ENCODE measurements around the gene HP.
"Not testable (repeated sequence)": the region's sequence is repeated elsewhere in the genome, so short reads cannot be mapped to it uniquely, and the experiment has no call there.

Gene HP

DNA sequence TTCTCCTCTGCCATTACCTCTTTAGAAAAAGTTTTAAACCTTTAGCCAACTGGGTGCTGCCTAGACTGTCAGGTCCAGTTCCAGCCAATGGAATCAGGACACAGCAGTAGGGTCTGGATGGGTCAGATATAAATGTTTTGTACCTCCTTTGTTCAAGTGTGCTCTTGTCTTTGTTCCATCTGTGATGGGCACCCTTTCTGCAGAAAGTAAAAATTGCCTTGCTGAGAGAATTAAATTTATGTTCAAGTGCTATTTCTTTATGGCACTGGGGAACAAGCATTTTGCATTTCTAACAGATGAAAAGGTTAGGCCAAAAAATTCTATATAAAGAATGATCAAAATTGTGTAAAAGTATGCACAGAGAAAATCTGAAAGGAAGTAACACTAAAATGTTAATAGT, 5.2 kb upstream of the HP start:
- no peak for TF ChIP-seq JUND (IDR thresholded peaks at IDR 0.05; ENCODE audit: low read depth)
- in situ Hi-C loops (cut with HindIII; ENCODE audit: low pct_unique_long_range_greater_than_20kb, low sequenced_read_pairs) = no loop called here
- no peak for DNase-seq (ENCODE audit: low read depth in 1 of 2, low spot score in 1 of 2)

DNA sequence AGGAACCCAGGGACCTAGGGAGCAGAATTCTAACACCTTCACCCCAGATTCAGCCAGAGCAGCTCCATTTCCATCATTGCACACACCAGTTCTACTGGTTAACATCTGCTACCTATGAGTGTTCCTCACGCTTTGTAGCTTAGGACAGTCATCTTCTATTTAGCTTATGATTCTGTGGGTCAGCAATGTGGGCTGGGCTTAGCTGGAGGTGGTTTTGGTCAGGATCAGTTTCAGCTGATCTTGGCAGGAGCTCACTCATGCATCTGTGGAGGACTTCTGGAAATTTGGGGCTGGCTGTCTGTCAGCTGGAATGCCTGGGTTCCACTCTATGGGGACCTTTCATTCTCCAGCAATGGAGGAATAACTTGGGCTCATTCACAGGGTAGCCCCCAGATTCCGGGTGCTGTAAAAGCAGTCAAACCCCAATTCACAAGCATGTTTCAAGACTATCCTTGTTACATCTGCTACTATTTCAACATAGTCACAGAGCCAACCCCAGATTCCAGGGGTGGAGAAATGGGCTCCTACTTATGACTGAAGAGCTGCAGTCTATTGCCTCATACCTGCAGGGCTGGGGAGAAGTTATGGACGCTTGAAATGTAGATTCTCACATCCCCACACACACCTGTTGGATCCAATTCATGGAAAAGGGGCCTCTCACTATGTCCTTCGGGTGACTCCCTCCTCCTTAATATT, 3.4 kb upstream of the HP start:
- TF ChIP-seq JUND (IDR thresholded peaks at IDR 0.05; ENCODE audit: low read depth) = no peak
- in situ Hi-C loops (cut with HindIII; ENCODE audit: low pct_unique_long_range_greater_than_20kb, low sequenced_read_pairs) = no loop called here
- no peak for DNase-seq (ENCODE audit: low read depth in 1 of 2, low spot score in 1 of 2)

DNA sequence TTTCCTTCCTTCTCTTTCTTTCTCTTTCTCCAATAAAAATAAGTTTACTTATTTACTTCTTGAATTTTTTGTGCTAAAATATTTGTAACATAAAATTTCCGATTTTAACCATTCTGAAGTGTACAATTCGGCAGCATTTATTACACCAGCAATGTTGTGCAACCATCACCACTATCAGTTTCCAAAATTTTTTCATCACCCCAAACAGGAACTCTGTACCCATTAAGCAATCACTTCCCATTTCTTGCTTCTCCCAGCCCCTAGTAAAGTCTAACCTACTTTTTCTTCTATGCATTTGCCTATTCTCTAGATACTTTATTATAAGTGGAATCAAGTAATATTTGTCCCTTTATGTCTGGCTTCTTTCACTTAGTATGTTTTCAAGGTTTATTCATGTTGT, 2.5 kb upstream of the HP start:
- no peak for DNase-seq (ENCODE audit: low read depth in 1 of 2, low spot score in 1 of 2)
- in situ Hi-C loops (cut with HindIII; ENCODE audit: low pct_unique_long_range_greater_than_20kb, low sequenced_read_pairs) = no loop called here
- TF ChIP-seq JUND (IDR thresholded peaks at IDR 0.05; ENCODE audit: low read depth) = no peak

DNA sequence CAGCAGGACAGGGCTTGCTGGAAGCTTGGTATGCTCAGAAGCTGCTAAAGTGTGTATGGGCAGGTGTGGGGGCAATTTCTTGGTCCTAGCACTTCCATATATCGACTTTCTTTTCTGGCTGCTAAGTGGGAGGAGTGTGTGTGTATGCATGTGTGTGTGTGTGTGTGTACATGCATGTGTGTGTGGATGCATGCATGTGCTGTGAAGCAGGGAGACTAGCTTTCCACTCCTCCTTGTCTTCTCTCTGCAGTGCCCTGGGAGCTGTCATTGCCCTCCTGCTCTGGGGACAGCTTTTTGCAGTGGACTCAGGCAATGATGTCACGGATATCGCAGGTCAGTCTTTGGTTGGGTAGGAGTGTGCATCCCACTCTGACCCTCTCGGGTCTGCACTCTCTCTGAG, 1.6 kb downstream of the HP start:
- no peak for DNase-seq (ENCODE audit: low read depth in 1 of 2, low spot score in 1 of 2)
- TF ChIP-seq JUND (IDR thresholded peaks at IDR 0.05; ENCODE audit: low read depth) = no peak
- in situ Hi-C loops (cut with HindIII; ENCODE audit: low pct_unique_long_range_greater_than_20kb, low sequenced_read_pairs) = no loop called here

DNA sequence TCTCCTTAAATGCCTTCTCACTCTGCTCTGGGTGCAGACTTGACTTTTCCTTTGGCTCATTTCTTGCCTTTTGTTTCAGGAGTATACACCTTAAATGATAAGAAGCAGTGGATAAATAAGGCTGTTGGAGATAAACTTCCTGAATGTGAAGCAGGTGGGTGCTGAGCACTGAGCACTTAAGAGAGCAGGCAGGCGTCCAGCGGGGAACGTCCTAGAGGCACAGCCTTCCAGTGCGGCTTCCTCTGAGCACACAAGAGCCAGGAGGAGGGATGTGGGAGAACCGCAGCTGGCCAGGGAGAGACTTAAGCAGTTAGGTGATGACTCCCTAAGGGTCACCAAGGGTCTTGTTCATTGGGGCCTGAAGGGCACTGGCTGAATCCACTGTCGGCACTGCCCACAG, 3.0 kb downstream of the HP start:
- DNase-seq (ENCODE audit: low read depth in 1 of 2, low spot score in 1 of 2); in situ Hi-C loops (cut with HindIII; ENCODE audit: low pct_unique_long_range_greater_than_20kb, low sequenced_read_pairs): not testable (repeated sequence)

DNA sequence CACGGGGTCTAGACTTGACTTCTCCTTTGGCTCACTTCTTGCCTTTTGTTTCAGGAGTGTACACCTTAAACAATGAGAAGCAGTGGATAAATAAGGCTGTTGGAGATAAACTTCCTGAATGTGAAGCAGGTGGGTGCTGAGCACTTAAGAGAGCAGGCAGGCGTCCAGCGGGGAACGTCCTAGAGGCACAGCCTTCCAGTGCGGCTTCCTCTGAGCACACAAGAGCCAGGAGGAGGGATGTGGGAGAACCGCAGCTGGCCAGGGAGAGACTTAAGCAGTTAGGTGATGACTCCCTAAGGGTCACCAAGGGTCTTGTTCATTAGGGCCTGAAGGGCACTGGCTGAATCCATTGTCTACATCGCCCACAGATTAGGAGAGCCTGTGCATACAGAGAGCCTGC, 4.8 kb downstream of the HP start:
- in situ Hi-C loops (cut with HindIII; ENCODE audit: low pct_unique_long_range_greater_than_20kb, low sequenced_read_pairs); DNase-seq (ENCODE audit: low read depth in 1 of 2, low spot score in 1 of 2): not testable (repeated sequence)

GRCh38 chr16:72060405-72060804, 6.1 kb downstream of the HP start:
- in situ Hi-C loops (cut with HindIII; ENCODE audit: low pct_unique_long_range_greater_than_20kb, low sequenced_read_pairs) = no loop called here
- TF ChIP-seq JUND (IDR thresholded peaks at IDR 0.05; ENCODE audit: low read depth) = no peak
- no peak for DNase-seq (ENCODE audit: low read depth in 1 of 2, low spot score in 1 of 2)

DNA sequence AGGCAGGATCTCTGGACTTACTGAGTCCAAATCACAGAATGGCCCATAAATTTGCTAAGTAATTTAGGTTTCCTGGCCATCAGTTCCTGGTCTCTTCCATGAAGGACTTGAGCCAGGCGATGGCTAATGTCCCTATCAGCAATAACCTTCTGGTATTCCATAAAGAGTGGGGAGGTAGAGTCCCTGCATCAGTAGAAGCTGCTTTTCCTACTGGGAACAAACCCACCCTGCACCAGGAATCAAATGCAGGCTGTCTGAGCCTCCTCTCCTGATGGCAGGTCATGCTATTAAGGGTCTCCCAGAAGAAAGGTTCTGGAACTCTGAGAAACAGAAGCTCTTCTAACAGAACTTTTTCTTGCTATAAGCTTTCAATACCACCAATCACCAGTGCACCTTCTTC, 7.3 kb downstream of the HP start:
- DNase-seq (ENCODE audit: low read depth in 1 of 2, low spot score in 1 of 2) = no peak
- in situ Hi-C loops (cut with HindIII; ENCODE audit: low pct_unique_long_range_greater_than_20kb, low sequenced_read_pairs) = no loop called here
- no peak for TF ChIP-seq JUND (IDR thresholded peaks at IDR 0.05; ENCODE audit: low read depth)

- in situ Hi-C loops (cut with HindIII; ENCODE audit: low pct_unique_long_range_greater_than_20kb, low sequenced_read_pairs) = no loop called here
- DNase-seq (ENCODE audit: low read depth in 1 of 2, low spot score in 1 of 2) = no peak
- no peak for TF ChIP-seq JUND (IDR thresholded peaks at IDR 0.05; ENCODE audit: low read depth)
These were observed 10.1 kb downstream of the HP start for GRCh38 chr16:72064361-72064894.

DNA sequence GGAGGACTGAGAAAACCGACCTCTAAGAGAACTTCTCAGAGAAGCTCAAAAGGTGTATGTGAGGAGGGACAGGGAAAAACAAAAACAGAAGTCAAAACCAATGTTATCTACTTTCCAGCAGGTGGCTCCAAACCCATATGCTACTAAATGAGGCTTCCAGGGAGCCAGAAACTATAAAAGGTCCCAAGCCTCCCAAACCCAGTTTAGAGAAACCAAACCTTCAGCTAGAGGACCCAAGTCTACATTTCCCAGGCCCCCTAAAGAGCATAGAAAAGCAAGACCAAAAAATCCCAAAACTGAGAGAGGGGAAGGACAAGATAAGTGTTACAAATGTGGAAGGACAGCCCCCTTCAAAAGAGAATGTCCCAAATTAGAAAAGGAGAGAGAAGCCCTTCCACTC, 12.4 kb downstream of the HP start:
- DNase-seq (ENCODE audit: low read depth in 1 of 2, low spot score in 1 of 2) = peak; percentile 38 to 58
- in situ Hi-C loops (cut with HindIII; ENCODE audit: low pct_unique_long_range_greater_than_20kb, low sequenced_read_pairs) = no loop called here

GRCh38 chr16:72068930-72069329, 14.6 kb downstream of the HP start:
- in situ Hi-C loops (cut with HindIII; ENCODE audit: low pct_unique_long_range_greater_than_20kb, low sequenced_read_pairs) = no loop called here
- DNase-seq (ENCODE audit: low read depth in 1 of 2, low spot score in 1 of 2) = no peak
- TF ChIP-seq JUND (IDR thresholded peaks at IDR 0.05; ENCODE audit: low read depth) = no peak

More for the DNA sequence above, 12.4 kb downstream of the HP start:
- TF ChIP-seq JUND (IDR thresholded peaks at IDR 0.05; ENCODE audit: low read depth) = no peak

- no peak for TF ChIP-seq JUND (IDR thresholded peaks at IDR 0.05; ENCODE audit: low read depth)
- in situ Hi-C loops (cut with HindIII; ENCODE audit: low pct_unique_long_range_greater_than_20kb, low sequenced_read_pairs) = no loop called here
- DNase-seq (ENCODE audit: low read depth in 1 of 2, low spot score in 1 of 2) = no peak
These were observed 18.4 kb downstream of the HP start for GRCh38 chr16:72072514-72073342.

- no peak for DNase-seq (ENCODE audit: low read depth in 1 of 2, low spot score in 1 of 2)
These were observed 19.4 kb downstream of the HP start for GRCh38 chr16:72073560-72074230.

DNA sequence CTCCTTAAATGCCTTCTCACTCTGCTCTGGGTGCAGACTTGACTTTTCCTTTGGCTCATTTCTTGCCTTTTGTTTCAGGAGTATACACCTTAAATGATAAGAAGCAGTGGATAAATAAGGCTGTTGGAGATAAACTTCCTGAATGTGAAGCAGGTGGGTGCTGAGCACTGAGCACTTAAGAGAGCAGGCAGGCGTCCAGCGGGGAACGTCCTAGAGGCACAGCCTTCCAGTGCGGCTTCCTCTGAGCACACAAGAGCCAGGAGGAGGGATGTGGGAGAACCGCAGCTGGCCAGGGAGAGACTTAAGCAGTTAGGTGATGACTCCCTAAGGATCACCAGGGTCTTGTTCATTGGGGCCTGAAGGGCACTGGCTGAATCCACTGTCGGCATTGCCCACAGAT, 20.8 kb downstream of the HP start:
- DNase-seq (ENCODE audit: low read depth in 1 of 2, low spot score in 1 of 2); in situ Hi-C loops (cut with HindIII; ENCODE audit: low pct_unique_long_range_greater_than_20kb, low sequenced_read_pairs): not testable (repeated sequence)

More at GRCh38 chr16:72073560-72074230, 19.4 kb downstream of the HP start:
- no peak for TF ChIP-seq JUND (IDR thresholded peaks at IDR 0.05; ENCODE audit: low read depth)
- in situ Hi-C loops (cut with HindIII; ENCODE audit: low pct_unique_long_range_greater_than_20kb, low sequenced_read_pairs) = no loop called here

DNA sequence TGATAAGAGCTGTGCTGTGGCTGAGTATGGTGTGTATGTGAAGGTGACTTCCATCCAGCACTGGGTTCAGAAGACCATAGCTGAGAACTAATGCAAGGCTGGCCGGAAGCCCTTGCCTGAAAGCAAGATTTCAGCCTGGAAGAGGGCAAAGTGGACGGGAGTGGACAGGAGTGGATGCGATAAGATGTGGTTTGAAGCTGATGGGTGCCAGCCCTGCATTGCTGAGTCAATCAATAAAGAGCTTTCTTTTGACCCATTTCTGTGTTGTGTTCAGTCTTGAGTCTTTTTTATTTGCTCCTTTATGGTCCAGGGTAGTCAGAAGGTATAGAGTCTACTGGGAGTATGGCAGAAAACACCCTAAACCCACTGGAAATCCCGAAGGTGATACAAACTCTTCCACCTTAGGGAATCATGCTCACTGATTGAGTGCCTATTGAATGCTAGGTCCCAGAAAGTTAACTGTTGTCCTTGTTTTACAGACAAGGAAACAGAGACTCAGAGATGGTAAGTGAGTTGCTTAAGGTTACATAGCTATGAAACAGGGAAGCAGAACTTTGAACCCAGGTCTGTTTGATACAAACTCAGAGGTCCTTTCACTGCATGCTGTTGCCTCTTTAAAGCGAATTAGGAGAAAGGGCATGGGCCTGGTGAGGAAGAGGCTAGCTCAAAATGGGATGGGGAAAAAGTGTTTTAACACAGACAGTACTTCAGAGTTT, 22.8 kb downstream of the HP start:
- in situ Hi-C loops (cut with HindIII; ENCODE audit: low pct_unique_long_range_greater_than_20kb, low sequenced_read_pairs); DNase-seq (ENCODE audit: low read depth in 1 of 2, low spot score in 1 of 2): not testable (repeated sequence)

Data from T47D (cell line).